Suppressor macrophage (primary cell): Measurements from ENCODE around the gene CARD16.
"Not testable (repeated sequence)": the region's sequence is repeated elsewhere in the genome, so short reads cannot be mapped to it uniquely, and the experiment has no call there.

Source experiments
- DNase-seq, 4 experiments: peaks; one replicate each; pipeline ENCODE4 v3.0.0-alpha.2; 2020 to 2022

CARD16 gene

DNA sequence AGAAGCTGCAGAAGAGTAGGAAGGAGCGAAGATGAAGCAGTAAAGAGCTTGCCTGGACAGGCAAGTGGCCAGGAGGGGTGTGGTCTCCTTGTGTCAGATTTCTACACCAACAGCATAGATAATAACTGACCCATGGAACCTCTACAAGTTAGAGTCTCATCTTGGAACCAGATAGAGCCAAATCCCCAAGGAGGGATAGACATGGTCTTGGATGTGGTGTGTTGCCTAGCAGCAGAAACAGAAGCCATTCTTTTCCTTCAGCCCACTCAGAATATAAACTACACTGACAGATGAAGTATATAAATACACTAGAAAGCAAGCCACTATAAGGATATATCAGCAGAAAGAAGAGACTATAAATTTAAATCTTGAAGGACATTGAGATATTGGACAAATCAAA is 4.3 kb upstream of the CARD16 start:
- no peak for DNase-seq

- peak; percentile 79 to 93 (median 84) for DNase-seq
Measured at GRCh38 chr11:105046898-105047579, 1.9 kb upstream of the CARD16 start.

- peak; percentile 39 to 70 (median 65) for DNase-seq
Measured at GRCh38 chr11:105045676-105046296, 651 bp upstream of the CARD16 start.

GRCh38 chr11:105042178-105042577 is 3.0 kb downstream of the CARD16 start:
- DNase-seq: no peak

DNA sequence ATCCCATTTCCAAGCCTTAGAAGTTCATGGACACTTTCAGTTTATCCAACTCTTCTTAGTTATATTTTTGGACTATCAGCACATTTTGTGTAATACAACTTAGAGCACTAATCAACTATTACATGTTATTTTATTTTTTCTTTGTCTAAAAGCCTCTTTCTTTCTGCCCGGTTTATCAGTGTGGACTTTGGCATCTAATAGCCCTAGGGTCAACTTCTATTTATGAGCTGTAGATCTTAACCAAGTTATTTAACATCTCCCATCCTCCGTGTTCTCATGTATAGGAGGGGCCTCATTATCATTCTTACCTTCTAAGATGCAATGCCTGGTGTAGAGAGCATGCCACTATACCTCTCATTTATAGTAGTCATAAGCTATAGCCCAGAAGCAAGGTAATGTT is 4.4 kb downstream of the CARD16 start:
- no peak for DNase-seq

- peak; percentile 61 to 82 (median 74) for DNase-seq
Measured at GRCh38 chr11:105034813-105035620, 10.1 kb downstream of the CARD16 start, which contains the start of gene CASP1. CASP1 (minus strand) TSS chr11:105035144; CDS start chr11:105035113, 31 bp downstream.

DNA sequence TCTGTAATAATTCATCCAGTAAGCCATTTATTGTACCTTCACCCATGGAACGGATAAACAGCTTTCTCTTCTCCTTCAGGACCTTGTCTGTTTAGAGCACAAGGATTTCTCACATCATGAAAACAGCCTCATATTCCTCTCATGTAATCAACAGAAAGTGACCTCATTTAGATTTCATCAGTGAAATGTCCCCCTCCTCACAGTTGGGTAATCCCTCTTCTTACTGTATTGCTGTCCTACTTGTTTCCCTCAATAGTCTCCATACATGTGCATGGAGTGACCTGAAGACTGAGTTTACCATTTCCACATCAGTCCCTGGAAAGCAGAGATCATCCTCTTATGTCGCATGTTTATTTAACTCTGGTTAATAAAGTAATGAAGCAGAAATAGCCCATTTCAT is 10.7 kb downstream of the CARD16 start:
- not testable (repeated sequence) for DNase-seq

DNA sequence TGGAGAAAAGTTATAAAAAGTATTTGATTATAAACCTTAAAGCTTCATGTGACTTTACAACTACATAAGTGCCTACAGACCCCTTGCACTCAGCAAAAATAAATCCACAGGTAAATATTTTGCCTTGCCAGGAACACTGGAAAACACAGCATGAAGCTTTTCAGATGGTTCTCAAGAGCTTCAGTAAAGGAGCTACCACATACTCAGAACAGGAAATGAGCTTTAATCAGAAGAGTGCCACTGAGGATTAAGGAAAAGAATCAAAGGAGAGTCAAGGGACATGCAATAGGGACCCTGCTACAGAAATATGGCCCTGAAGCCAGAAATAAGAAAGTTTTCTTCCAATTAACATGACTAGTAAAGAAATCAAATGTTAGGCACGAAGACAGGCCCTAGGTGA is 11.4 kb downstream of the CARD16 start:
- DNase-seq: no peak

- peak; percentile 57 to 74 (median 74) for DNase-seq
Measured at GRCh38 chr11:105033343-105033742, 11.8 kb downstream of the CARD16 start.

- DNase-seq: peak; percentile 48 to 79 (median 69)
Measured at GRCh38 chr11:105032495-105032894, 12.6 kb downstream of the CARD16 start.

DNA sequence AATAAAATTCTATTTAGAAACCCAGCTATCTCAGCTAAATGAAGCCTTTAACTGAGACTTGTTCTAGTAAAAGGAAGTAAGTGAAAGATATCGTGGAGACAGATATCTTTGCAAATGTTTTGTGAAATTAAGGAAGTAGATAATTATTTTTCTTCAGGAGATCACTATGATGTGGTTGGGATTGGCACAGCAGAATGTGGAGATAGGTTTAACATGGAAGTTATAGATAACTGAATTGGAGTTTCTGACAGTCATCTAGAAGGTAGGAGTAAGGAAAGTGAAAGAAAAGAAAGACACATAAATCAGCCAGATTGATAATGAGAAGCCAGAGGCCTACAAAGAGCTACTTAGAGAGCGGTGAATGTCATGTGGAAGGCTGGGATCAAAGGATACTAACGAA is 17.5 kb downstream of the CARD16 start:
- DNase-seq: peak in 2 of 4 experiments; percentile 42 to 55

- no peak for DNase-seq
Measured at GRCh38 chr11:105024394-105024793, 20.7 kb downstream of the CARD16 start.

DNA sequence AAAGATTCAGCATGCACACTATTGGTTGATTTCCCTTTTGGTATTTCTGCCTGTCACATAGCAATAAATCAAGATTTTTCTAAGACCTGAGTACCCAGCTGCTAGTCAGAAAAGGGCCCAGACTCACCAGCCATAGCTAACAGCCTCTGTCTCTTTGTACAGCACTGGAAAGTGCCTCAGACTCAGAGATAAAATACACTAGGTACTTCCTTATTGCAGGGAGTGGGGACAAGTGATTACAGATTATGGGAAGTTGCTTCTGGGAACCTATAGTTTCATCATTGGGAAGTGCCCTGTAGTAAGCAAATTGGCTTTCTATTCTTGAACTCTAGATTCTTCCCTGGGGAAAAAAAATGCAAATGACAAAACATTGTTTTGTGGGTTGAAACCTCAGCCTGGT is 22.1 kb downstream of the CARD16 start, which contains the start of gene CASP5:
TSS of gene CASP5 (minus strand) at position 166 of the 400 bp plus-strand sequence. CDS start at position 134, 32 bp downstream.
- peak; percentile 50 to 84 (median 65) for DNase-seq

GRCh38 chr11:105022527-105022926 is 22.6 kb downstream of the CARD16 start:
- no peak for DNase-seq

DNA sequence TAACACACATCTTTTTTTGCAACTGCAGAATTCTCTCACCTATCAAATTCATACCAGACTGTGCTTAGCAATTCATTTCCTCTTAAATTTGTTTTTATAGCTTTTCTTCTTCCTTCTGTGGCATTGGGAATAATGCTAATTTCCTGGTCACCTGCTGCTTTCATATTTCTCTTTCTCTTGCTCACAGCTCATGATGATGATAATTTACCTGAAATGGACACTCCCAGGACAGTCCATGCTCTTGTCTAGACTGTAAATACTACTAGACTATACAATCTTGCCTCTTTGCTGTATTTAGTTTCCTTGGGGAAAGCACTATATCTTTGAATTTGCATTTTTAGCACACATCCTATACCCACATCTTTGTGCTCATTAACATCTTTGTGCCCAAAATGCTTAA is 37.7 kb downstream of the CARD16 start:
- no peak for DNase-seq

- DNase-seq: no peak
Measured at GRCh38 chr11:105005451-105005845, 39.7 kb downstream of the CARD16 start.

DNA sequence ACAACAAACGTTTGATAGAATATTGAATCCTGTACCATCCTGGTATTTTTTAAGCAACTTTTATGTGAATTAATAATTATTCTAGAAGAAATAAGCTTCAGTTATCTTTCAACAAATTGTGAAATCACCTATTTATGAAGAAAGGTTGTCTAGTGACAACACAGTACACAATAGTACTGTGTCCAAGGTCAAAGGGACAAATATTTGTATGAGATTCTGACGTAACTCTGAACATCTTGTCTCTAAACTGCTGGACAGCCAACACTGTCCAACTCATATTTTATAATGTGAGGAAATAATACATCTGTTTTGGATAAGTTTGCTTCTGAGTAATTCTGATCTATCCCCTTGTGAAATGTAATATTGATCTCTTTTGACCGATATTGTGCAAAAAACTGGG is 41.1 kb downstream of the CARD16 start:
- no peak for DNase-seq

DNA sequence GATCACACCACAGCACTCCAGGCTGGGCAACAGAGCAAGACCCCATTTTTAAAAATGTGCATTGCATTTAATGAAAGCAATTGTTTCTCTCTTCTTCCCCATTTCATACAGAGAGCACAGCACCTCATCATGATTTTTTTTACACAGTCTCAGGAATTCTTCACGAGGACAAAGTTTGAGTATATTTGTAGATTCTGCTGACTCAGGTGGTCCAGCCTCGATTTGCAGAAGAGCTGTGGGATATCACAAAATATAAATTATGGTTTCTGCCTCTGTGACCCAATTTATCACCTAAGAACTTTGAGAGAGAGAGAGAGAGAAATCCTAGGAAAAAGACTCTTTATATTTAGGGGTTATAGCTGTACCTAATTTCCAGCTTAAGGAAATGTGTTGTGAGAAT is 42.0 kb downstream of the CARD16 start:
- no peak for DNase-seq

DNA sequence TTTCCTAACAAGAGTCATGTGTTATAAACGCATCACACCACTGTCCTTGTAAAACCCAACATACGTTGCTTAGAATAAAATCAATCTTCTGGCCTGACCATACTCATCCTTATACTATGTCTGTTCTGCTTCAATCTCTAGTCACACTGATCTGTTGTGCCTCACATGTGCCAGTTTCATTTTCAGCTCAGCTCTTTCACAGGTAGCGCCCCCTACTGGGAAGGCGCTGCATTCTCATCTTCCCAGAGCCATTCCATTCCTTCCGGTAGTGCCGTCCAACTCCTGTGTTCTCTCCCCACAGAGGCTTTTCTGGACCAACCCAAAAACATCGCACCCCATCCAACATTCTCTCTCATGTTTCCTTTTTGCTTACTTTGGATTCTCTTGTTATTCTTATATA is 44.3 kb downstream of the CARD16 start:
- peak; percentile 16 to 51 (median 26) for DNase-seq

DNA sequence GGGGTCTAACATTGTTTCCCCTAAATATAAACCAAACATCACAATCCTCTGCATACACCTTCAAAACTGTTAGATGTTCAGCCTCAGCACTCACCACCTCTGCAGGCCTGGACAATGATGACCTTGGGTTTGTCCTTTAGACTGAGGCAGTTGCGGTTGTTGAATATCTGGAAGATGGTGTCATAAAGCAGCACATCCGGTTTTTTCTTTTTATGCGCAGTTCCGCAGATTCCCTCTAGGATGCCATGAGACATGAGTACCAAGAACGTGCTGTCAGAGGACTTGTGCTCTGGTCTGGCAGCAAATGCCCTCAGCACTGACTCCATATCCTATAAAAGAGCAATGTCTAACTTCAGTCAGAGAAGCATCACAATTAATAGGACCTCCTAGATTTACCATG is 45.0 kb downstream of the CARD16 start:
- no peak for DNase-seq

DNA sequence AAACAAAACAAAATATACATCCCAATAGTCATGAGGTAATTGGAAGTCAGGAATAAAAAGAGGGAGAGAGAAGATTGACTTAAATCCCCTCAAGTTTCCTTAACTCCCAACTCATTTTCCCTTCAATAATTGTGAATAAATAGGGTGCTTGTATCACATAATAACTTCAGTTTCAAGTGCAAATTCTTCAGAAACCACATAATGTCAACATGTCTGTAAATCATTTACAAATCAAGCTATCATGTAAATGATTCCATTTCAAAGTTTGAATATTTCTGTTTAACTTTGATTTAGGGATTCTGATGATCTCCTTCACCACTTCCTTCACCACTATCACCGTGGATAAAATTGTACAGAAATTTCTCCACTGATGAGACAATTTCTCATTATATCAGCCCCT is 45.4 kb downstream of the CARD16 start:
- no peak for DNase-seq

DNA sequence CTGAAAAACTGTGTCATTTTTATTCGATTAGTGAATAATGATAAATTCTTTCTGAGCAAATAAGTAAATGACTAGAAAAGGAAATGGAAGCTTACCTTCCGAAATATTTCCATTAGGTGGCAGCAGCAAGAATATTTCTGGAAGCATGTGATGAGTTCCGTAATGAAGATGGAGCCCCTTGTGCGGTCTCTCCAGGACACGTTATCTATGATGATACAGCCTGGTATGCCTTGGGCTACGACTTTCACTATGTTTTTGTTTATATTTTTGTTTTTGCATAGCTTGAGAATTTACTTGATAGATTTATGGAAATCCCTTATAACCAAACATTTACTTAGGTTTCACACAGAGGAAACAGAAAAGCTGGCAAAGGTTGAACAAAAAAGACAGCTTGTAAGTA is 47.8 kb downstream of the CARD16 start:
- peak in 1 of 4 experiments; percentile 8 for DNase-seq

DNA sequence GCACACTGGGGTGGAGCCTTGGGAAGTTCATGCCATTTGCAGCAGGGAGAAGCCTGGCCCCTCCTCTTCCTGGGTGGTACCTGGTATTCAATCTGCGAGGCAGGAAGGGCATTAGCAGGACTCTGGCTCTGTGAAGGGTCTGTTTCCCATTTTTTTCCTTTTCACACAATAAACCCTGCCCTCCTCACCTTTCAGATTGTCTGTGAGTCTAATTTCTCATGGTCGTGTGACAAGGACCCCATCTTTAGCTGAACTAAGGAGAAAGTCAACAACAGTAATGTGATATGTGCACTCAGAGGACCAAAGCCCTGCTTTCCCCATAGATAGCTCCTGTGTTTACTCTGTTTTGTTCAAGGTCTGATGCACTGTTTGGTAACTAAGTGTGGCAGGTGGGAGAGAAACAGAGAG is 50.1 kb downstream of the CARD16 start:
- DNase-seq: no peak
